SW480 (cell line): ENCODE data around the gene TDP2.
A peak's percentile ranks its signal among the peaks of the same experiment; 100 is the strongest.

Experiments
- DNase-seq: peaks from one replicate; pipeline ENCODE4 v3.0.0-alpha.2; 2016; ENCODE audit warnings: low spot score

The TDP2 gene

GRCh38 chr6:24666641-24667377, at the start of gene TDP2, which contains the start of gene ACOT13:
Gene TDP2, minus strand, starts transcription at chr6:24666899. Its CDS starts 37 bp downstream, at chr6:24666862.
Gene ACOT13, plus strand, starts transcription at chr6:24667077. Its CDS starts 187 bp downstream, at chr6:24667264.
- DNase-seq, result peak; percentile 89

- DNase-seq, result no peak
Observed at GRCh38 chr6:24710519-24711303, 44.0 kb upstream of the TDP2 start.

- DNase-seq, result no peak
Observed at GRCh38 chr6:24709014-24709711, 42.5 kb upstream of the TDP2 start.

- no peak for DNase-seq
Observed at GRCh38 chr6:24708612-24709011, 41.9 kb upstream of the TDP2 start.

GRCh38 chr6:24704468-24704867, 37.8 kb upstream of the TDP2 start:
- DNase-seq, result no peak

GRCh38 chr6:24702720-24703282, 36.1 kb upstream of the TDP2 start:
- no peak for DNase-seq

- DNase-seq, result no peak
Observed at GRCh38 chr6:24699521-24700359, 33.0 kb upstream of the TDP2 start.

GRCh38 chr6:24696097-24696496, 29.4 kb upstream of the TDP2 start:
- no peak for DNase-seq

- DNase-seq, result peak; percentile 46
Observed at GRCh38 chr6:24695635-24696034, 28.9 kb upstream of the TDP2 start.

GRCh38 chr6:24694198-24694597, 27.5 kb upstream of the TDP2 start:
- no peak for DNase-seq

- no peak for DNase-seq
Observed at GRCh38 chr6:24692848-24693592, 26.3 kb upstream of the TDP2 start.

- DNase-seq, result no peak
Observed at GRCh38 chr6:24692415-24692814, 25.7 kb upstream of the TDP2 start.

GRCh38 chr6:24692003-24692402, 25.3 kb upstream of the TDP2 start:
- no peak for DNase-seq

- no peak for DNase-seq
Observed at GRCh38 chr6:24691550-24691949, 24.9 kb upstream of the TDP2 start.

GRCh38 chr6:24690593-24690992, 23.9 kb upstream of the TDP2 start:
- DNase-seq, result no peak

- DNase-seq, result no peak
Observed at GRCh38 chr6:24689964-24690363, 23.3 kb upstream of the TDP2 start.

- DNase-seq, result no peak
Observed at GRCh38 chr6:24686946-24687345, 20.2 kb upstream of the TDP2 start.

- no peak for DNase-seq
Observed at GRCh38 chr6:24686408-24686807, 19.7 kb upstream of the TDP2 start.

GRCh38 chr6:24683297-24684296, 16.9 kb upstream of the TDP2 start:
- DNase-seq, result no peak
